ACHN (cell line): ENCODE results near the gene SMCO4.
"Not testable (repeated sequence)": the region's sequence is repeated elsewhere in the genome, so short reads cannot be mapped to it uniquely, and the experiment has no call there.

Experiments
- DNase-seq: peaks from one replicate; pipeline ENCODE4 v3.0.0-alpha.2; 2015
- in situ Hi-C: cut with HindIII; loops from 2 replicates; pipeline ENCODE4 v1.10.0; 2017; ENCODE audit warnings: low sequenced_read_pairs, low pct_ligation_motif_present, low pct_unique_long_range_greater_than_20kb

SMCO4 gene

GRCh38 chr11:93535578-93535977 is 7.6 kb downstream of the SMCO4 start:
- in situ Hi-C loops: not testable (repeated sequence)

DNA sequence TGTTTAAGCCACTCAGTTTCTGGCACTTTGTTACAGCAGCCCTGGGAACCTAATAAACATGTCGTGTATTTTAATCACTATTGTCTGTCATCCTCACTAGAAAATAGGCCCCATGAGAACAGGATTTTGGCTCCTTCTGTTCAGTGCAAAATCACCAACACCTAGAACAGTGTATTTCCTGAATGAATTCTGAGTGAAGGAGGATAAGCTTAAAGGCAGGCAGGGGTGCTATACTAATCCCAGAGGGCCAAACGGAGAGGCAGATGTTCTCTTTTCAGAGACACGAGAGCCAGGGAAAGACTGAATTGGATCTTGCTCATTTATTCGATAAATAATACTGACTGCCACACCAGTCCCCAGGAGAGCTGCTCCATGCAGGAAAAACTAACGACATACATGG is 10.4 kb downstream of the SMCO4 start:
- in situ Hi-C loops: no loop called here
- DNase-seq: no peak

More at GRCh38 chr11:93535578-93535977, 7.6 kb downstream of the SMCO4 start:
- not testable (repeated sequence) for DNase-seq

GRCh38 chr11:93532281-93532789 is 10.9 kb downstream of the SMCO4 start:
- in situ Hi-C loops: no loop called here
- DNase-seq: no peak

- DNase-seq: no peak
- in situ Hi-C loops: no loop called here
Measured at GRCh38 chr11:93530468-93530826, 12.7 kb downstream of the SMCO4 start.

- in situ Hi-C loops: no loop called here
- no peak for DNase-seq
Measured at GRCh38 chr11:93529707-93530467, 13.3 kb downstream of the SMCO4 start.

- in situ Hi-C loops: no loop called here
- DNase-seq: no peak
Measured at GRCh38 chr11:93528757-93529645, 14.2 kb downstream of the SMCO4 start.

DNA sequence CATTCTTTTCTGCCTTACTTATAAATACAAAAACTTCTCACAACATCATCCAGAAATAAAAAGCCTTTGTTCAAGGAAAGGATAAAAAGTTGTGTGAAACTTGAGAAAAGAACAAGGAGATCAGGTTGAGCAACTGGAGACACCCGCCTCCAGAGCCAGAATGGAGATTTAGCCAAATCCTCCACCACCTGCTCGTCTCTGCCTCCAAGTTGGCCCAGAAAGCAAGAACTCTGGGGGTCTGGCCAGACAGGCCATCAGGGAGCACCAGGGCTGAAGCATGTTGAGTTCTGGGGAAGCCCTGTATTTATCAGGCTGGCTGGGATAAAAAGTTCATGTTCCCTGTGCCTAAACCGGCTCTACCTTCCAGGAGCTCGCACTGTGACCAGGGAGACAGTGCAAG is 14.9 kb downstream of the SMCO4 start:
- DNase-seq: no peak
- in situ Hi-C loops: no loop called here

DNA sequence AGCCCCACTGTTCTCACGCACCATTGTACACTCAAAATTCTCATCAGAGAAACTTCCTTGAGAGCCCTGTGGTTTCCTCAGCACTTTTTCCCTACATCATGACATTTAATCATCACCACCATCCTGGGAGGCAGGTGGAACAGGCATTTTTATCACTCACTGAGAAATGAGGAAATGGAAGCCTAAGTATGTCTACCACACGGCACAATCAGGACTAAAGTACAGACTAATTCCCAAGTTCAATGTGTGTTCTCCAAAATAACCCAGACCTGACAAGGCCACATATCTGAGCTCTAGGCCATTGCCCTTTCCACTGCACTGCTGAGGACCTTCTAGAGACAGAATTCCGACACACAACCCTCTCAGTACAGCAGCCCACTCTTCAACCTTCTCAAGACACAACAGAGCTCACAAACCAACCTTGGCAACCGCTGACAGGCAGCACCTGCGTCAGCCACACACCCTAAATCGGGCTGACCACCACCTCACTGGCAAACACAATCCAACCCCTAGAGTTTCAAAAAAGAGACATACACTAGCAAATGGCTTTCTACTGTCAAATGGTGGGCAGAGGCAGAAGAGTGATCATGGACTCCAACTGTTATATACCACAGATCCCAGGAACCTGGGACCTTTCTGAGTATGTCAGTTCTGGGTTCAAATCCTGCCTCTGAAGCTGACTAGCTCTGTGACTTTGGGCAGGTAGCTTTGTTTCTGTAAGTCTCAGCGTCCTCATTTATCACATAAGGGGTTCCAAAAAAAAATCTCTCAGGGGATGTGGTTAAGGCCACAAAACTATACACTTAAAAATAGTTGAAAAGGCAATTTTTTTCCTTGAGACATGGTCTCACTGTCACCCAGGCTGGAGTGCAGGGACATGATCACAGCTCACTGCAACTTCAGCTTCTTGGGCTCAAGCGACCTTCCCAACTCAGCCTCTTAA is 16.3 kb downstream of the SMCO4 start:
- in situ Hi-C loops: no loop called here

DNA sequence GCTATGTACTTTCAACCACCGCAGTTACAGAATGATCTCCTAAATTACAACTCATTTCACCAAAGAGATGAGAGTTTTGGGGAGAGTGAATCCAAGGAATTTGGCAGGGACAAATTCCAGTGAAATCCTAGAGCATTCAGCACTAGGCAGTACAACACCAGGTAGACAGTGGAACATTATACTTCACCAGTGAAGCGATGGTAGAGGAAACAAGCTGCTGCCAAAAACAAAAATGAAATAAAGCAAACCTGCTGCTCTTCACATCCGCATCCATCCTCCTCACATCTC is 16.9 kb downstream of the SMCO4 start:
- in situ Hi-C loops: no loop called here
- no peak for DNase-seq

More for the DNA sequence above, 16.3 kb downstream of the SMCO4 start:
- no peak for DNase-seq

GRCh38 chr11:93525601-93526345 is 17.4 kb downstream of the SMCO4 start:
- no peak for DNase-seq
- in situ Hi-C loops: no loop called here

DNA sequence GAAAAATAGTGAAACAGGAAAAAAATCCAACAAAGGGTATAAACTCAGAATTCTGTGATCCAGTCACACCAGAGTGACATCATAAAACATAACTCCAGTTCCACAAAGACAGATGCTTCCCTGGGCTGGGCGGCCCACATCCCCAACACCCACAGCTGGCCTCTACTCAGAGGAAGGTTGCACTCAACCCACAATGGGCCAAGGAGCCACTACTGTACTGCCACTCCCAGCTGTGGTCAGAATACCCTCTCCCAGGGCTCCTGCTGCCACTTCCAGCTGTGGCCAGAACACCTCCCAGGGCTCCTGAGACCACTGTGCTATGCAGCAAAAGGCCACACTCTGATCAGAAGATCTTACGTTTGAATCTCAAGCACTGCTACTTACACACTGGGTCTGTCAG is 18.3 kb downstream of the SMCO4 start:
- no peak for DNase-seq
- in situ Hi-C loops: no loop called here

GRCh38 chr11:93524173-93524536 is 19.0 kb downstream of the SMCO4 start:
- in situ Hi-C loops: no loop called here
- no peak for DNase-seq

DNA sequence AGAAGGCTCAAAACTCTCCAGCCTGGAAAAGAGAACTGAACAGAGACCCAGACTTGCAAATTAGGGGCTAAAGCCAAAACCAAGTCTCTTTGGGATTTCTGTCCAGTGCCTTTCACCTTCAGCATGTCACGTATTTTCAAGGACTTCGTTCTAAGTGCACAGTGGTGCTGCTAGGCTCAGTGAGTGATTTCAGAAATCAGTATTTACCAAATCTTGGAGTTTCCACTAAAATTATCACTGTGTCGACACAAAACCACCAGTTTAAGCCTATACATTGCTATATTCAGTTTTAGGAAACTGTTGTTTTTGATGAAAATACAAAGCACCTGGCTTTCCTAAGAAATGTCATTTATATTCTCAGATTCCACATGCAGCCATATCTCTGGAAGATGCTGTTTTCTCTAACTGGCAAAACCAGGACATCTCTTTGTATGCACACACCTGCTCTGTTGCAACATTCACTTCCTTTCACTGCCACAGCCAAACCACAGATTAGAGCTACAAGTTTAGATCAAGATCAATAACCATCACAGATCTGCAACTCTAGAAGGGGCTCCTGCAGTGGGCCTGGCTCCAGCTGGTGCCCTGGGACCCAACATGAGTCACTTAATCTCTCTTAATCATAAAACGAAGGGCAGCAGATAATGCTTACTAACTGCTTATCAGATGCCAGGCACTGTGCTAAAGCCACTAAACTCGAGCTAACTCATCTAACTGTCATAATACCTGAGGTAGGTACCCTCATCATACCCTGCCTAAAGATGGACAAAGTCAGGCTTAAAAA is 22.3 kb downstream of the SMCO4 start:
- no peak for DNase-seq
- in situ Hi-C loops: no loop called here

- DNase-seq: no peak
- in situ Hi-C loops: no loop called here
Measured at GRCh38 chr11:93519179-93519578, 24.0 kb downstream of the SMCO4 start.

DNA sequence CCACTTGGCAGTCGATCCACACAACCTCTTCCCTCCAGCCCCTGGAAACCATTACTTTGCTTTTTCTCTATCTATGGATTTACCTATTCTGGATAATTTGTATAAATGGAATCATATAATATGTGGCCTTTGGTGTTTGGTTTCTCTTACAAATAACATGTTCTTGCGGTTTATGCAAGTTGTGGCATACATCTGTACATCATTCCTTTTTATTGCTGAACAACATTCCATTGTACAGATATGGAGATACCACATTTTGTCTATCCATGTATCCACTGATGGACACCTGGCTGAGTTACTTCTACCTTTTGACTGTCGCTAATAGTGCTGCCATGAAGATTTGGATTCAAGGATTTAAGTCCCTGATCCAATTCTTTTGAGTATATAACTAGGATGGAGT is 25.1 kb downstream of the SMCO4 start:
- no peak for DNase-seq
- in situ Hi-C loops: no loop called here

DNA sequence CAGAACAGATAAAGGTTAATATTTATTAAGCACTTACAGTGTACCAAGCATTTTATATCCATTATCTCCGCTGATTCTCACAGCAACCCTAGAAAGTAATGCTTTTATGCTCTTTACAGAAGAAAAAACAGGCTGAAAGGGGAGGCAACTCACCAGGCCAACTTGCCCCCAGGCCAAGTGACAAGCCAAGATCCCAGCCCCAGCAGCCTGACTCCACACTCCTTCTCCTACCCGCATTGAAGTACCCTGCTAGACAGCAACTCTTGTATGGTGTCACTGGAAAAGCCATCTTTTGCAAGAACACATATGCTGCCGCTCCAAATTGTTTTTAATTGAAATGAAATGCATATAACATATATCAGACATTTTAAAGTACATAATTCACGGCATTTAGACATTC is 25.6 kb downstream of the SMCO4 start:
- DNase-seq: no peak
- in situ Hi-C loops: no loop called here

DNA sequence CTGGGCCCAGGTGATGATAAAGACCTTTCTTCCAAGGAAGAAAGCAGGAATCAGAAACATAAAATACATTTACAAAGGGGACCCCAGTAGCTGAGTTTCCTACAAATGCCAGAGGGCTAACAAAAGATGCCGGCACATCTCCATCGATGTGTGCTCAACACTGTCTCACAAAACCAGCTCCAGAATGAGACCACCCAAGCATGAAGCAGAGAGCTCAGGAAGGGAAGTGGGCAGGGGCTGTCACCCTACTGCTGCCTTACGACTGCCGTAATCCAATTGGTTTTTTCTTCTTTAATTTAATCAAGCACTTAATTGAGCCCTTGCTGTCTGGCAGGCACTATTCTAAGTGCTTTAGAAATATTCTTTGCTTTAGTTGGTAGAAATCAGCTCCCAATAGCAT is 26.1 kb downstream of the SMCO4 start:
- no peak for DNase-seq
- in situ Hi-C loops: no loop called here
